ENCODE results near the gene CIITA.

The CIITA gene

GRCh38 chr16:10851512-10851911 is 25.5 kb upstream of the CIITA start:
- no peak overlapping the region for H3K4me3 ChIP-seq (ENCODE audit: insufficient read depth, low read depth, low read length)
- 96 to 100% methylated on average over 2 to 3 of the region's 3 CpGs for WGBS, 2 experiments
- no peaks in the 10 kb centered on the region for H3K4me1 ChIP-seq (ENCODE audit: control insufficient read depth, insufficient read depth, low read length)
- no peaks in the 10 kb centered on the region for H3K36me3 ChIP-seq (ENCODE audit: control insufficient read depth, insufficient read depth, low read length)
- H3K27ac ChIP-seq (ENCODE audit: insufficient read depth, low read depth, low read length, poor library complexity, severe bottlenecking): no peak overlapping the region
- no peaks in the 10 kb centered on the region for H3K9me3 ChIP-seq (ENCODE audit: control insufficient read depth, low read length)
- no peaks in the 10 kb centered on the region for H3K27me3 ChIP-seq (ENCODE audit: control insufficient read depth, insufficient read depth, low read length, poor library complexity, severe bottlenecking)

- no peaks in the 10 kb centered on the region for H3K27me3 ChIP-seq (ENCODE audit: control insufficient read depth, insufficient read depth, low read length, poor library complexity, severe bottlenecking)
- H3K27ac ChIP-seq (ENCODE audit: insufficient read depth, low read depth, low read length, poor library complexity, severe bottlenecking): no peak overlapping the region
- H3K9me3 ChIP-seq (ENCODE audit: control insufficient read depth, low read length): no peaks in the 10 kb centered on the region
- no peaks in the 10 kb centered on the region for H3K4me1 ChIP-seq (ENCODE audit: control insufficient read depth, insufficient read depth, low read length)
- no peaks in the 10 kb centered on the region for H3K36me3 ChIP-seq (ENCODE audit: control insufficient read depth, insufficient read depth, low read length)
- no peak overlapping the region for H3K4me3 ChIP-seq (ENCODE audit: insufficient read depth, low read depth, low read length)
- WGBS, 2 experiments: 88 to 95% methylated on average over 4 of the region's 4 CpGs
These were observed 24.7 kb upstream of the CIITA start for GRCh38 chr16:10852286-10852685.

DNA sequence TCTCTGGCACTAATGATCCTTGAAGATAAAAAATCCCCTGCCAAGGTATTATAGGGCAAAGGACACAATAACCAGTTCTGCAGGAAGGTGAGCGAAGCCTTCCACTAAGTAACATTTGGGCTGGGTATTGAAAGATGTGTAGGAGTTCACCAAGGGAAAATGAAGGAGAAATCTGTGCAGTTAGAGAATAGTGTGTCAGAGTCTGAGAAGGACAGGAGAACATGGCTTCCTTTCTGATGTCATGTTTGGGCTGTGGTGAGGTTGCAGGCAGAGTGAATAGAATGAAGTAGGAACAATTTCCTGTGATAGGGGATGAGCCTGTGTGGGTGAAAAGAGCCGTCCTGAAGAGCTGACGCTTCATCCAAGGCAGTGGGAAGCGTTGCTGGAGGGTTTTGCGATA is 24.1 kb upstream of the CIITA start:
- WGBS, 2 experiments: 93% methylated on average over 5 of the region's 5 CpGs
- Histone ChIP-seq H3K36me3 (ENCODE audit: control insufficient read depth, insufficient read depth, low read length) (no peaks in the 10 kb centered on the region), H3K27ac (ENCODE audit: insufficient read depth, low read depth, low read length, poor library complexity, severe bottlenecking) (no peak overlapping the region), H3K4me3 (ENCODE audit: insufficient read depth, low read depth, low read length) (no peak overlapping the region), H3K27me3 (ENCODE audit: control insufficient read depth, insufficient read depth, low read length, poor library complexity, severe bottlenecking) (no peaks in the 10 kb centered on the region), H3K9me3 (ENCODE audit: control insufficient read depth, low read length) (no peaks in the 10 kb centered on the region), H3K4me1 (ENCODE audit: control insufficient read depth, insufficient read depth, low read length) (no peaks in the 10 kb centered on the region)

- H3K36me3 ChIP-seq (ENCODE audit: control insufficient read depth, insufficient read depth, low read length): no peaks in the 10 kb centered on the region
- 96 to 99% methylated on average over 2 of the region's 2 CpGs for WGBS, 2 experiments
- no peaks in the 10 kb centered on the region for H3K4me1 ChIP-seq (ENCODE audit: control insufficient read depth, insufficient read depth, low read length)
These were observed 21.0 kb upstream of the CIITA start for GRCh38 chr16:10856042-10856441.

GRCh38 chr16:10858203-10858602 is 18.8 kb upstream of the CIITA start:
- Histone ChIP-seq H3K4me1 (ENCODE audit: control insufficient read depth, insufficient read depth, low read length) (no peaks in the 10 kb centered on the region), H3K36me3 (ENCODE audit: control insufficient read depth, insufficient read depth, low read length) (no peaks in the 10 kb centered on the region), H3K4me3 (ENCODE audit: insufficient read depth, low read depth, low read length) (no peak overlapping the region), H3K27ac (ENCODE audit: insufficient read depth, low read depth, low read length, poor library complexity, severe bottlenecking) (no peak overlapping the region), H3K9me3 (ENCODE audit: control insufficient read depth, low read length) (no peaks in the 10 kb centered on the region), H3K27me3 (ENCODE audit: control insufficient read depth, insufficient read depth, low read length, poor library complexity, severe bottlenecking) (no peaks in the 10 kb centered on the region)
- 95 to 98% methylated on average over 1 of the region's 1 CpG for WGBS, 2 experiments

More at GRCh38 chr16:10856042-10856441, 21.0 kb upstream of the CIITA start:
- Histone ChIP-seq H3K9me3 (ENCODE audit: control insufficient read depth, low read length) (no peaks in the 10 kb centered on the region), H3K27me3 (ENCODE audit: control insufficient read depth, insufficient read depth, low read length, poor library complexity, severe bottlenecking) (no peaks in the 10 kb centered on the region), H3K4me3 (ENCODE audit: insufficient read depth, low read depth, low read length) (no peak overlapping the region), H3K27ac (ENCODE audit: insufficient read depth, low read depth, low read length, poor library complexity, severe bottlenecking) (no peak overlapping the region)

DNA sequence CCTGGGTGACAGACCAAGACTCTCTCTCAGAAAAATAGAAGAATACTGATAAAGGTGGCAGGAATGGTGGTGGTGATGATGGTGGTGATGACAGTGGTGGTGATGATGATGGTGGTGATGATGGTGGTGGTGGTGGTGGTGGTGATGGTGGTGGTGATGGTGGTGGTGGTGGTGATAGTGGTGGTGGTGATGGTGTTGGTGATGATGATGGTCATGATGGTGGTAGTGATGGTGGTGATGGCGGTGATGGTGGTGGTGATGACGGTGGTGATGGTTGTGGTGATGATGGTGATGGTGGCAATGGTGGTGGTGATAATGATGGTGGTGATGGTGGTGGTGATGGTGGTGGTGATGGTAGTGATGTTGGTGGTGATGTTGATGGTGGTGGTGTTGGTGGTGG is 18.0 kb upstream of the CIITA start:
- Histone ChIP-seq H3K4me1 (ENCODE audit: control insufficient read depth, insufficient read depth, low read length) (no peaks in the 10 kb centered on the region), H3K9me3 (ENCODE audit: control insufficient read depth, low read length) (no peaks in the 10 kb centered on the region), H3K27me3 (ENCODE audit: control insufficient read depth, insufficient read depth, low read length, poor library complexity, severe bottlenecking) (no peaks in the 10 kb centered on the region), H3K27ac (ENCODE audit: insufficient read depth, low read depth, low read length, poor library complexity, severe bottlenecking) (no peak overlapping the region), H3K4me3 (ENCODE audit: insufficient read depth, low read depth, low read length) (no peak overlapping the region), H3K36me3 (ENCODE audit: control insufficient read depth, insufficient read depth, low read length) (no peaks in the 10 kb centered on the region)
- WGBS, 2 experiments: 47 to 49% methylated on average over 2 of the region's 2 CpGs

- Histone ChIP-seq H3K4me3 (ENCODE audit: insufficient read depth, low read depth, low read length) (no peak overlapping the region), H3K36me3 (ENCODE audit: control insufficient read depth, insufficient read depth, low read length) (no peaks in the 10 kb centered on the region), H3K4me1 (ENCODE audit: control insufficient read depth, insufficient read depth, low read length) (no peaks in the 10 kb centered on the region), H3K27ac (ENCODE audit: insufficient read depth, low read depth, low read length, poor library complexity, severe bottlenecking) (no peak overlapping the region), H3K27me3 (ENCODE audit: control insufficient read depth, insufficient read depth, low read length, poor library complexity, severe bottlenecking) (no peaks in the 10 kb centered on the region), H3K9me3 (ENCODE audit: control insufficient read depth, low read length) (no peaks in the 10 kb centered on the region)
- WGBS, 2 experiments: 89 to 93% methylated on average over 4 to 6 of the region's 6 CpGs
These were observed 17.3 kb upstream of the CIITA start for GRCh38 chr16:10859658-10860057.

- Histone ChIP-seq H3K4me3 (ENCODE audit: insufficient read depth, low read depth, low read length) (no peak overlapping the region), H3K9me3 (ENCODE audit: control insufficient read depth, low read length) (no peaks in the 10 kb centered on the region), H3K27me3 (ENCODE audit: control insufficient read depth, insufficient read depth, low read length, poor library complexity, severe bottlenecking) (no peaks in the 10 kb centered on the region), H3K27ac (ENCODE audit: insufficient read depth, low read depth, low read length, poor library complexity, severe bottlenecking) (no peak overlapping the region), H3K4me1 (ENCODE audit: control insufficient read depth, insufficient read depth, low read length) (no peaks in the 10 kb centered on the region), H3K36me3 (ENCODE audit: control insufficient read depth, insufficient read depth, low read length) (no peaks in the 10 kb centered on the region)
- WGBS, 2 experiments: 89 to 92% methylated on average over 2 of the region's 2 CpGs
These were observed 14.6 kb upstream of the CIITA start for GRCh38 chr16:10862438-10862837.

DNA sequence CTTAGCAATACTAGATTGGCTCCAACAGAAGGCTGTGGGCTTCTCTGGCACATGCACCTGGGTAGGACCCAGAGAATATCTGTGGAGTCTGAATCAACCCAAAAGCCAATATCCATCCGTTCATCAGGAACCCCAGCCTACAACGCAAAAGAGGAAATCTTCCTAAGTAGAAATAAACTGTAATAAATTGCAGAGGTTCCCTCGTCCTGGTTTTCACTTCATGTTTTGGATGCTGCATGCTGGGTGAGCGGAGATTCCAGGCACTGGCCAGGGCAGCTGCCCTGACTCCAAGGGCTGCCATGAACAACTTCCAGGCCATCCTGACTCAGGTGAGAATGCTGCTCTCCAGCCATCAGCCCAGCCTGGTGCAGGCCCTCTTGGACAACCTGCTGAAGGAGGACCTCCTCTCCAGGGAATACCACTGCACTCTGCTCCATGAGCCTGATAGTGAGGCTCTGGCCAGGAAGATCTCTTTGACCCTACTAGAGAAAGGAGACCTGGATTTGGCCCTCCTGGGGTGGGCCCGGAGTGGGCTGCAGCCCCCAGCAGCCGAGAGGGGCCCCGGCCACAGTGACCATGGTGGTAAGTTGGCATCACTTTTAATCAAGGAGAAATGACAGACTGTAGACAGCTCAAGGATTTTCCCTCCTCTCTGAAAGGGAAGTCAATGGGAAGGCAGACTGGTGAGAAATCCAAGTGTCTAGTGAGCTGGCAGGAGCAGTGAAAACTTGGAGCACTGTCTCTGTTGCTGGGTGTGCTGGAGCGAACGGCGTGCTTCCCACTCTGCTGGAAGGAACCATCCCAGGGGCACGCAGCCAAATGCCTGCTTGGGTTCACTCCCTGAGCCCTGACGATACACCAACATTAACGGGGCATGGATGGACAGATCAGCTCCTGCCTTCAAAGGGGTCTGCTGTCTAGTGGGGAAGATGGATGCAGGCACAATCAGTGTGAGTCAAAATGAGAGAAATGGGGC is 10.7 kb upstream of the CIITA start:
- H3K36me3 ChIP-seq (ENCODE audit: control insufficient read depth, insufficient read depth, low read length): no peaks in the 10 kb centered on the region
- no peaks in the 10 kb centered on the region for H3K9me3 ChIP-seq (ENCODE audit: control insufficient read depth, low read length)
- no peaks in the 10 kb centered on the region for H3K4me1 ChIP-seq (ENCODE audit: control insufficient read depth, insufficient read depth, low read length)
- WGBS, 2 experiments: 93 to 96% methylated on average over 13 of the region's 13 CpGs
- H3K27ac ChIP-seq (ENCODE audit: insufficient read depth, low read depth, low read length, poor library complexity, severe bottlenecking): no peak overlapping the region
- H3K4me3 ChIP-seq (ENCODE audit: insufficient read depth, low read depth, low read length): no peak overlapping the region
- no peaks in the 10 kb centered on the region for H3K27me3 ChIP-seq (ENCODE audit: control insufficient read depth, insufficient read depth, low read length, poor library complexity, severe bottlenecking)

DNA sequence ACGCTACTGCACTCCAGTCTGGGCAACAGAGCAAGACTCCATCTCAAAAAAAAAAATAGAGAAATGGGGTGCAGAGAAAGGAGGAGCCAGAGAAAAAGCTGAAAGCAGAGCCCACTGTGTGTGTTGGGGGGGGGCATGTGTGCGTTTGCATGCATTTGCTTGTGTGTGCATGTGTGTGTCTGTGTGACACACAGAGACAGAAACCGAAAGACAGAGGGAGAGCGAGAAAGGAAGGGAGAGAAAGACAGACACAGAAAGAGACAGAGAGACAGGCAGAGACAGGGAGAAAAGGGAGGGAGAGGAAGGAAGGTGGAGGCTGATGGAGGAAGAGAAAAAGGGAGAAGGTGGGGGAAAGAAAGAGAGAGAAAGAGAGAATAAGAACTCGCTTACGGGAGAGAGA is 9.8 kb upstream of the CIITA start:
- Histone ChIP-seq H3K9me3 (ENCODE audit: control insufficient read depth, low read length) (no peaks in the 10 kb centered on the region), H3K36me3 (ENCODE audit: control insufficient read depth, insufficient read depth, low read length) (no peaks in the 10 kb centered on the region), H3K4me3 (ENCODE audit: insufficient read depth, low read depth, low read length) (no peak overlapping the region), H3K27ac (ENCODE audit: insufficient read depth, low read depth, low read length, poor library complexity, severe bottlenecking) (no peak overlapping the region), H3K27me3 (ENCODE audit: control insufficient read depth, insufficient read depth, low read length, poor library complexity, severe bottlenecking) (no peaks in the 10 kb centered on the region), H3K4me1 (ENCODE audit: control insufficient read depth, insufficient read depth, low read length) (no peaks in the 10 kb centered on the region)
- WGBS, 2 experiments: 93 to 94% methylated on average over 6 of the region's 6 CpGs

Data from ectodermal cell (in vitro differentiated cells).